ENCODE results near the gene PAX8.

Gene PAX8

GRCh38 chr2:113220970-113221708, 57.6 kb downstream of the PAX8 start:
- no peak for DNase-seq (ENCODE audit: low spot score)

- DNase-seq (ENCODE audit: low spot score): peak; percentile 51
These were observed 58.7 kb downstream of the PAX8 start for GRCh38 chr2:113219889-113220641.

- no peak for DNase-seq (ENCODE audit: low spot score)
These were observed 59.2 kb downstream of the PAX8 start for GRCh38 chr2:113219525-113219888.

- no peak for DNase-seq (ENCODE audit: low spot score)
These were observed 59.7 kb downstream of the PAX8 start for GRCh38 chr2:113219092-113219441.

- DNase-seq (ENCODE audit: low spot score): no peak
These were observed 60.2 kb downstream of the PAX8 start for GRCh38 chr2:113218283-113219091.

GRCh38 chr2:113217455-113218282, 61.1 kb downstream of the PAX8 start:
- no peak for DNase-seq (ENCODE audit: low spot score)

GRCh38 chr2:113216891-113217454, 61.7 kb downstream of the PAX8 start:
- DNase-seq (ENCODE audit: low spot score): no peak

- DNase-seq (ENCODE audit: low spot score): no peak
These were observed 62.4 kb downstream of the PAX8 start for GRCh38 chr2:113216321-113216720.

- DNase-seq (ENCODE audit: low spot score): no peak
These were observed 63.7 kb downstream of the PAX8 start for GRCh38 chr2:113215056-113215455.

- DNase-seq (ENCODE audit: low spot score): no peak
These were observed 64.6 kb downstream of the PAX8 start for GRCh38 chr2:113214141-113214540.

GRCh38 chr2:113213061-113213930, 65.4 kb downstream of the PAX8 start:
- DNase-seq (ENCODE audit: low spot score): no peak

- no peak for DNase-seq (ENCODE audit: low spot score)
These were observed 66.3 kb downstream of the PAX8 start for GRCh38 chr2:113212245-113213060.

- no peak for DNase-seq (ENCODE audit: low spot score)
These were observed 67.3 kb downstream of the PAX8 start for GRCh38 chr2:113211226-113212105.

GRCh38 chr2:113209646-113210171, 69.0 kb downstream of the PAX8 start:
- no peak for DNase-seq (ENCODE audit: low spot score)

- no peak for DNase-seq (ENCODE audit: low spot score)
These were observed 69.6 kb downstream of the PAX8 start for GRCh38 chr2:113209011-113209645.

- no peak for DNase-seq (ENCODE audit: low spot score)
These were observed 70.3 kb downstream of the PAX8 start for GRCh38 chr2:113208396-113208795.

- DNase-seq (ENCODE audit: low spot score): no peak
These were observed 71.7 kb downstream of the PAX8 start for GRCh38 chr2:113207021-113207420.

GRCh38 chr2:113206251-113206650, 72.5 kb downstream of the PAX8 start:
- no peak for DNase-seq (ENCODE audit: low spot score)
